Esophagus squamous epithelium (tissue), 5 donors: Measurements from ENCODE around the gene ICE2. TPM values are rescaled to one million over a fixed set of nuclear protein-coding genes. Genes with fewer than 3 reads are reported as not detected.

Experiments used
- DNase-seq: peaks from one replicate; lab custom pipeline; 2025; lab: John Stamatoyannopoulos, UW
- H3K27ac ChIP-seq, 4 donors: fragments of 200-600 bp; sonication (generic); one replicate each; pipeline ENCODE4 v1.5.1; 2016 to 2019; ENCODE audit warnings: mild to moderate bottlenecking in 1 of 4
- H3K27me3 ChIP-seq, 4 donors: fragments of 200-600 bp; sonication (generic); 1 replicate in 3 of 4; 2 replicates in 1 of 4; pipeline versions ENCODE4 v1.5.1 to v1.6.0; 2017 to 2021; ENCODE audit warnings: antibody characterized with exemption in 1 of 4
- H3K36me3 ChIP-seq, 3 donors: fragments of 200-600 bp; sonication (generic); one replicate each; pipeline ENCODE4 v1.5.1; 2016 to 2019
- H3K4me1 ChIP-seq, 3 donors: fragments of 200-600 bp; sonication (generic); one replicate each; pipeline ENCODE4 v1.5.1; 2017 to 2019
- H3K4me3 ChIP-seq, 4 donors: fragments of 200-600 bp; sonication (generic); 1 replicate in 3 of 4; 2 replicates in 1 of 4; pipeline ENCODE4 v1.5.1; 2016 to 2019; ENCODE audit warnings: mild to moderate bottlenecking in 2 of 4, moderate library complexity in 1 of 4
- H3K9me3 ChIP-seq, 3 donors: fragments of 200-600 bp; sonication (generic); one replicate each; pipeline ENCODE4 v1.5.1; 2016 to 2019
- POLR2A ChIP-seq, 4 donors: fragments of 450-650 bp; IDR thresholded peaks; one replicate each; pipeline ENCODE4 v1.6.1; 2017; ENCODE audit warnings: antibody characterized with exemption in 4 of 4, mild to moderate bottlenecking in 4 of 4, moderate library complexity in 3 of 4
- WGBS, 2 donors: methylation state at CpG; one replicate each; pipeline ENCODE4 v1.1.5; 2018; 5-methylcytosine and 5-hydroxymethylcytosine counted together
- intact Hi-C: fragments of 100-400 bp; cut with DNase I; formaldehyde crosslinking; loops from one replicate; pipeline ENCODE4 v1.15.0; 2022
- total RNA-seq, 4 donors: library from RNA; depleted of rRNA; stranded (reverse); fragments of >200 nt; gene quantifications; one replicate each; pipeline ENCODE4 v1.1.0, GENCODE V29; 2016
- TF ChIP-seq, protein P1 (sequence below), 6 experiments: fragments of 450-650 bp in 4 of 6; fragments of 200-600 bp in 2 of 6; sonication (generic) in 2 of 6; IDR thresholded peaks; one replicate each; pipeline ENCODE4 v1.5.1; 2016 to 2019; ENCODE audit warnings: antibody characterized with exemption in 6 of 6, mild to moderate bottlenecking in 4 of 6, moderate library complexity in 4 of 6
- donor health status: DM: yes; HTN: yes; CAD: no.

ICE2 gene
- total RNA-seq, 4 donors from 2014 or later: 7.0 to 35.9 (median 19.9) TPM

DNA sequence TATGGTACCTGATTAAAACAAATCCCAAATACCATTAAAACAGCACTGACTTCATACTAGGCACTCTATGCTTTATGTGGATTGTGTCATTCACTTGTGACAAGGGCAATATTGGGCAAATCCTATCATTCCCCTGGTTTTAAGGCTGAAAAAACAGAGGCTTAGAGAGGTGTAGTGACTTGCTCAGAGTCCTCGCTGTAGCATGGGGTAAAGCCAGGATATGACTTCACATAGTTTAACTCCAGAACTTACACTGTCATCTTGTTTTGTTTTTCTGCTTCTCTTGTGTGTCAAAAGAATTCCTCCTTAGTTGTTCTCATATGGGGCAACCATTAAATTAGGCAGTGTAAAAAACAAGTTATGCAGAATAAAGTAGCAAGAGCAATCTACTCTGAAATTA, 40.3 kb upstream of the ICE2 start:
- no peak for DNase-seq
- Histone ChIP-seq H3K4me3 (no peak overlapping the region), H3K27me3 (no peaks in the 10 kb centered on the region), H3K9me3 (no peaks in the 10 kb centered on the region), H3K4me1 (peaks cover 0 to 48% (median 10%) of the 10 kb centered on the region in 3 donors), H3K36me3 (peaks cover 0 to 9% (median 0%) of the 10 kb centered on the region in 3 donors), H3K27ac (peak overlapping the region; percentile 72 to 91 (median 82))
- intact Hi-C loops: no loop called here
- TF ChIP-seq, protein P1, sequence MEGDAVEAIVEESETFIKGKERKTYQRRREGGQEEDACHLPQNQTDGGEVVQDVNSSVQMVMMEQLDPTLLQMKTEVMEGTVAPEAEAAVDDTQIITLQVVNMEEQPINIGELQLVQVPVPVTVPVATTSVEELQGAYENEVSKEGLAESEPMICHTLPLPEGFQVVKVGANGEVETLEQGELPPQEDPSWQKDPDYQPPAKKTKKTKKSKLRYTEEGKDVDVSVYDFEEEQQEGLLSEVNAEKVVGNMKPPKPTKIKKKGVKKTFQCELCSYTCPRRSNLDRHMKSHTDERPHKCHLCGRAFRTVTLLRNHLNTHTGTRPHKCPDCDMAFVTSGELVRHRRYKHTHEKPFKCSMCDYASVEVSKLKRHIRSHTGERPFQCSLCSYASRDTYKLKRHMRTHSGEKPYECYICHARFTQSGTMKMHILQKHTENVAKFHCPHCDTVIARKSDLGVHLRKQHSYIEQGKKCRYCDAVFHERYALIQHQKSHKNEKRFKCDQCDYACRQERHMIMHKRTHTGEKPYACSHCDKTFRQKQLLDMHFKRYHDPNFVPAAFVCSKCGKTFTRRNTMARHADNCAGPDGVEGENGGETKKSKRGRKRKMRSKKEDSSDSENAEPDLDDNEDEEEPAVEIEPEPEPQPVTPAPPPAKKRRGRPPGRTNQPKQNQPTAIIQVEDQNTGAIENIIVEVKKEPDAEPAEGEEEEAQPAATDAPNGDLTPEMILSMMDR (IDR thresholded peaks at IDR 0.05): no peak
- TF ChIP-seq POLR2A (IDR thresholded peaks at IDR 0.05): no peak
- 25 to 50% methylated on average over 1 of the region's 1 CpG for WGBS, 2 donors

DNA sequence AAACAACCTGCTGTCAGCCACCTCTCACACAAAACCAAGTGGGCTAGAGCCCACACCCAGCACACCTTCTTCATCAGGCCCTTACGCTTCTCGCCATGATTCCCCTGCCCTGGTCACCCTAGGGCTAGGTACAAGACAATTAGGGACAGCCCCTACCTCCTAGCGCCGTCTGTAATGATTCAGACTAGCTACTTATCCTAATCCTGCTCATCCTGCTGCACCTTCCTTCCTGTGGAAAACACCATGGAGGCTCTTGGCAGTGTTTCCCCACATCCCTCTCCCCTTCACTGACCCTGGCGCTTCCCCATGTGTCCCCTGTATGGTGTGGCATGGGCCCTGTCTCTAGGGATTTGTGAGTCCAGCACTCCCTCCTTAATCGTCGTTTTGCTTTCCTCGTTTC, 39.6 kb upstream of the ICE2 start:
- H3K27ac ChIP-seq: peak overlapping the region in 3 of 4 donors; percentile 72 to 91 (median 89)
- DNase-seq: no peak
- H3K27me3 ChIP-seq: no peaks in the 10 kb centered on the region
- H3K36me3 ChIP-seq: peaks cover 0 to 16% (median 0%) of the 10 kb centered on the region in 3 donors
- H3K4me3 ChIP-seq: no peak overlapping the region
- TF ChIP-seq, protein P1 (IDR thresholded peaks at IDR 0.05): no peak
- no peak for TF ChIP-seq POLR2A (IDR thresholded peaks at IDR 0.05)
- no peaks in the 10 kb centered on the region for H3K9me3 ChIP-seq
- H3K4me1 ChIP-seq: peaks cover 0 to 44% (median 9%) of the 10 kb centered on the region in 3 donors
- intact Hi-C loops: no loop called here
- WGBS, 2 donors: 49 to 60% methylated on average over 8 of the region's 8 CpGs

DNA sequence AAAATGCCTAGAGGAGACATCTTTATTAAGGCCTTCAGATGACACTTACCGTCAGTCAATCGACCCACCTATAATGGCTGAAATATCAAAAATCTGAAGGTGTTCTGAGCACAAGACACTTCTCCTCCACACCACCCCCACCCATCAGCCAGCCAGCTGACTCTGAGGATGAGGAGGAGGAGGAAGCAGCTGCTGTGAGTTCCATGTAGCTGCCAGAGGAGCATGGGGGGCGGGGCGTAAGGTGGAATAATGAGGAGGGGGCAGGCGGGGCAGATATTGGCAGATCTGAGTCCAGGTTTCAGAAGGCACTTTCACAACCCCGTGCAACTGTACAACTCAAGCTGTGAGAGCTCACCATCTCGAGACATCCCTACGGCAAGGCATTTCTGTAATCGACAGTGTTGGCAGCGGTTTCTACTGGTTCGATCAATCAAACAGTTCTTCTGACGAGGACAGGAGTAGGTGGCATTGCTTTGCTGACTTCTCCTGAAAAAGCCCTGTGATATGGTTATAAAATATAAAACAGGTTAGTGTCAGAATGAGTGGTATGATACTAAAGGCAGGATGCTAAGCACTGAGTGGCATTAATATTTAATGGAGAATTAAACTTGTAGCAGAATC, 35.4 kb upstream of the ICE2 start:
- Histone ChIP-seq H3K27ac (no peak overlapping the region), H3K9me3 (no peaks in the 10 kb centered on the region), H3K27me3 (no peaks in the 10 kb centered on the region), H3K4me3 (no peak overlapping the region), H3K36me3 (peaks cover 0 to 48% (median 3%) of the 10 kb centered on the region in 3 donors), H3K4me1 (peaks cover 0 to 24% (median 8%) of the 10 kb centered on the region in 3 donors)
- no peak for DNase-seq
- 93 to 94% methylated on average over 10 to 12 of the region's 12 CpGs for WGBS, 2 donors
- intact Hi-C loops: no loop called here
- TF ChIP-seq, protein P1 (IDR thresholded peaks at IDR 0.05): no peak
- TF ChIP-seq POLR2A (IDR thresholded peaks at IDR 0.05): no peak

DNA sequence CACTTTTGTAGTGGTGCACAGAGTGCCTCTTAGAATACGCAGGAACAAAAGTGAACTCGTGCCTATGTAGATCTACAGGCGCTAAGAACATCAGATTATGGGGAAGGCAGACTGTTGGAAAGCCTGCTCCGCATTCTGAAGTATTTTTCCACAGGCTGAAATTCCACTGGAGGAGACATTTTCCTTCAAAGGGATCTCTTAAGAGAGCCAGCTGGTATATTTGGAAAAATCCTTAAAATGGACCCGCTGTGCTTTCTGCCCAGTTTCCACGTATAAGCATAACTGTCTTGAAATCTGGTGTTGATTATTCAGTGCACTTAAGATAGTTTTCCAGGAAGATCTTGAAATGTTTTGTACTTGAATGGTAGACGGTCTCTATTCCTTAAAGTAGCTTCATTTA, 34.7 kb upstream of the ICE2 start:
- H3K9me3 ChIP-seq: no peaks in the 10 kb centered on the region
- peaks cover 0 to 48% (median 3%) of the 10 kb centered on the region in 3 donors for H3K36me3 ChIP-seq
- DNase-seq: no peak
- 86 to 89% methylated on average over 7 of the region's 7 CpGs for WGBS, 2 donors
- H3K27ac ChIP-seq: no peak overlapping the region
- no peak for TF ChIP-seq POLR2A (IDR thresholded peaks at IDR 0.05)
- TF ChIP-seq, protein P1 (IDR thresholded peaks at IDR 0.05): no peak
- H3K27me3 ChIP-seq: no peaks in the 10 kb centered on the region
- intact Hi-C loops: no loop called here
- H3K4me1 ChIP-seq: peaks cover 5 to 24% (median 7%) of the 10 kb centered on the region in 3 donors
- H3K4me3 ChIP-seq: no peak overlapping the region

DNA sequence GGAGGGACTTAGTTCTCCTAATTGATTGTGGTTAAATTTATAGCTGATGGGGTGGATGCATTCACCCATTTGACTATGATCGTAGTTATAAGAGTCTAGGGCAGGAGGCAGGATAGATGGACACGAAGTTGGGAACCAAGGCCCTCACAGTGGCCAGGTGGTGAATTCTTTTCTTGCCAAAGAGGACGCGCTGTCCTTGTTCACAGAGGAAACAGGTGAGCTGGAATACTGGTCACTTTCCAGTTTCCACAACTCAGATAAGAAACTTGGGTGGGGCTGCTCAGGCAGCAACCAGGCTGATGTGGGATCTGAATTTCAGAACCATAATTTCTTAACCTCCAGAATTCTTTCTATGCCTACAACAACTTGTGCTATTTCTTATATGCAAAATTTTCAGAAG, 34.0 kb upstream of the ICE2 start:
- no peak overlapping the region for H3K27ac ChIP-seq
- H3K36me3 ChIP-seq: peaks cover 0 to 48% (median 3%) of the 10 kb centered on the region in 3 donors
- no peak for TF ChIP-seq POLR2A (IDR thresholded peaks at IDR 0.05)
- TF ChIP-seq, protein P1 (IDR thresholded peaks at IDR 0.05): no peak
- intact Hi-C loops: no loop called here
- DNase-seq: no peak
- no peaks in the 10 kb centered on the region for H3K27me3 ChIP-seq
- H3K9me3 ChIP-seq: no peaks in the 10 kb centered on the region
- peaks cover 5 to 27% (median 5%) of the 10 kb centered on the region in 3 donors for H3K4me1 ChIP-seq
- 87 to 100% methylated on average over 4 of the region's 4 CpGs for whole genome bisulfite sequencing, 2 donors
- no peak overlapping the region for H3K4me3 ChIP-seq
